HG03025 (cell line): ENCODE measurements around the gene MAD1L1.
"Not testable (repeated sequence)": the region's sequence is repeated elsewhere in the genome, so short reads cannot be mapped to it uniquely, and the experiment has no call there.

Source experiments
- ATAC-seq: cut with Tn5 transposase; IDR thresholded peaks from one replicate; pipeline ENCODE4 v1.9.1; 2021; ENCODE audit warnings: mild to moderate bottlenecking, moderate library complexity; ENCODE audit not compliant: unreplicated experiment, low FRiP score

MAD1L1 gene

GRCh38 chr7:2000153-2000687, 232.5 kb downstream of the MAD1L1 start:
- no peak for ATAC-seq

- ATAC-seq = no peak
Measured at GRCh38 chr7:1999278-1999984, 233.3 kb downstream of the MAD1L1 start.

GRCh38 chr7:1998146-1998545, 234.6 kb downstream of the MAD1L1 start:
- ATAC-seq = no peak

- no peak for ATAC-seq
Measured at GRCh38 chr7:1997537-1998076, 235.1 kb downstream of the MAD1L1 start.

GRCh38 chr7:1996816-1997215, 235.9 kb downstream of the MAD1L1 start:
- no peak for ATAC-seq

- not testable (repeated sequence) for ATAC-seq
Measured at GRCh38 chr7:1995911-1996420, 236.8 kb downstream of the MAD1L1 start.

GRCh38 chr7:1995426-1995825, 237.3 kb downstream of the MAD1L1 start:
- ATAC-seq = no peak

GRCh38 chr7:1994931-1995330, 237.8 kb downstream of the MAD1L1 start:
- ATAC-seq = no peak

- ATAC-seq = no peak
Measured at GRCh38 chr7:1993776-1994740, 238.7 kb downstream of the MAD1L1 start.

- no peak for ATAC-seq
Measured at GRCh38 chr7:1993031-1993695, 239.6 kb downstream of the MAD1L1 start.

GRCh38 chr7:1992554-1992953, 240.2 kb downstream of the MAD1L1 start:
- no peak for ATAC-seq

- ATAC-seq = no peak
Measured at GRCh38 chr7:1990001-1990670, 242.6 kb downstream of the MAD1L1 start.

GRCh38 chr7:1989049-1989860, 243.5 kb downstream of the MAD1L1 start:
- no peak for ATAC-seq

- no peak for ATAC-seq
Measured at GRCh38 chr7:1988533-1988930, 244.2 kb downstream of the MAD1L1 start.

GRCh38 chr7:1987591-1988532, 244.9 kb downstream of the MAD1L1 start:
- no peak for ATAC-seq

GRCh38 chr7:1987084-1987535, 245.6 kb downstream of the MAD1L1 start:
- no peak for ATAC-seq

GRCh38 chr7:1986366-1987083, 246.2 kb downstream of the MAD1L1 start:
- ATAC-seq = no peak
